ENCODE data around the gene PLEKHA8. TPM values are rescaled to one million over a fixed set of nuclear protein-coding genes. Genes with fewer than 3 reads are reported as not detected.

The PLEKHA8 gene
- total RNA-seq, 1 donor from 2014 or later = 43.8 TPM

GRCh38 chr7:30087371-30087770 lies 59.2 kb downstream of the PLEKHA8 start:
- DNase-seq (ENCODE audit: low spot score) = no peak
- no peaks in the 10 kb centered on the region for H3K9me3 Mint-ChIP-seq (ENCODE audit: unreplicated experiment)
- no peak for TF ChIP-seq CTCF (IDR thresholded peaks at IDR 0.05; ENCODE audit: unreplicated experiment)
- no peak overlapping the region for H3K4me3 Mint-ChIP-seq (ENCODE audit: unreplicated experiment)
- peaks cover 7% of the 10 kb centered on the region for H3K36me3 Mint-ChIP-seq (ENCODE audit: low read depth, unreplicated experiment)
- no peaks in the 10 kb centered on the region for H3K27me3 Mint-ChIP-seq (ENCODE audit: unreplicated experiment)
- peaks cover 16% of the 10 kb centered on the region for H3K4me1 Mint-ChIP-seq (ENCODE audit: unreplicated experiment)
- H3K27ac Mint-ChIP-seq (ENCODE audit: unreplicated experiment) = no peak overlapping the region

- Mint-ChIP-seq H3K4me3 (ENCODE audit: unreplicated experiment) (no peak overlapping the region), H3K36me3 (ENCODE audit: low read depth, unreplicated experiment) (peaks cover 7% of the 10 kb centered on the region), H3K4me1 (ENCODE audit: unreplicated experiment) (peaks cover 16% of the 10 kb centered on the region), H3K27me3 (ENCODE audit: unreplicated experiment) (no peaks in the 10 kb centered on the region), H3K9me3 (ENCODE audit: unreplicated experiment) (no peaks in the 10 kb centered on the region), H3K27ac (ENCODE audit: unreplicated experiment) (no peak overlapping the region)
- DNase-seq (ENCODE audit: low spot score) = no peak
- no peak for TF ChIP-seq CTCF (IDR thresholded peaks at IDR 0.05; ENCODE audit: unreplicated experiment)
These were observed 60.1 kb downstream of the PLEKHA8 start for GRCh38 chr7:30088362-30088761.

- Mint-ChIP-seq H3K9me3 (ENCODE audit: unreplicated experiment) (no peaks in the 10 kb centered on the region), H3K36me3 (ENCODE audit: low read depth, unreplicated experiment) (peaks cover 13% of the 10 kb centered on the region), H3K4me1 (ENCODE audit: unreplicated experiment) (peaks cover 16% of the 10 kb centered on the region), H3K27me3 (ENCODE audit: unreplicated experiment) (no peaks in the 10 kb centered on the region), H3K27ac (ENCODE audit: unreplicated experiment) (no peak overlapping the region), H3K4me3 (ENCODE audit: unreplicated experiment) (no peak overlapping the region)
- TF ChIP-seq CTCF (IDR thresholded peaks at IDR 0.05; ENCODE audit: unreplicated experiment) = no peak
- DNase-seq (ENCODE audit: low spot score) = no peak
These were observed 61.9 kb downstream of the PLEKHA8 start for GRCh38 chr7:30090111-30090510.

GRCh38 chr7:30091491-30091912 lies 63.3 kb downstream of the PLEKHA8 start:
- Mint-ChIP-seq H3K27ac (ENCODE audit: unreplicated experiment) (no peak overlapping the region), H3K27me3 (ENCODE audit: unreplicated experiment) (no peaks in the 10 kb centered on the region), H3K9me3 (ENCODE audit: unreplicated experiment) (peaks cover under 1% of the 10 kb centered on the region), H3K36me3 (ENCODE audit: low read depth, unreplicated experiment) (peaks cover 17% of the 10 kb centered on the region), H3K4me1 (ENCODE audit: unreplicated experiment) (peaks cover 12% of the 10 kb centered on the region), H3K4me3 (ENCODE audit: unreplicated experiment) (no peak overlapping the region)
- no peak for DNase-seq (ENCODE audit: low spot score)
- TF ChIP-seq CTCF (IDR thresholded peaks at IDR 0.05; ENCODE audit: unreplicated experiment) = no peak

- Mint-ChIP-seq H3K4me3 (ENCODE audit: unreplicated experiment) (no peak overlapping the region), H3K36me3 (ENCODE audit: low read depth, unreplicated experiment) (peaks cover 20% of the 10 kb centered on the region), H3K27ac (ENCODE audit: unreplicated experiment) (no peak overlapping the region), H3K4me1 (ENCODE audit: unreplicated experiment) (peaks cover 12% of the 10 kb centered on the region), H3K27me3 (ENCODE audit: unreplicated experiment) (no peaks in the 10 kb centered on the region), H3K9me3 (ENCODE audit: unreplicated experiment) (peaks cover 5% of the 10 kb centered on the region)
- no peak for DNase-seq (ENCODE audit: low spot score)
- TF ChIP-seq CTCF (IDR thresholded peaks at IDR 0.05; ENCODE audit: unreplicated experiment) = no peak
These were observed 63.8 kb downstream of the PLEKHA8 start for GRCh38 chr7:30091987-30092386.
